K562 (cell line): ENCODE results near the gene FCAMR.

Experiments used
- EHMT2 ChIP-seq: fragments of 450-650 bp; IDR thresholded peaks from 2 replicates; pipeline ENCODE4 v1.6.1; 2018; ENCODE audit warnings: antibody characterized with exemption
- EZH2 ChIP-seq: IDR thresholded peaks from 2 replicates; pipeline ENCODE4 v1.6.1; 2012; ENCODE audit warnings: low read depth, mild to moderate bottlenecking, inconsistent platforms, low read length, borderline replicate concordance
- HIVEP1 ChIP-seq: fragments of 250-450 bp; sonication (Bioruptor Pico); IDR thresholded peaks from 2 replicates; pipeline ENCODE4 v1.4.0; 2020; ENCODE audit warnings: mild to moderate bottlenecking
- HNRNPLL ChIP-seq: fragments of 200-400 bp; formaldehyde crosslinking; IDR thresholded peaks from 2 replicates; pipeline ENCODE4 v1.6.1; 2017; ENCODE audit warnings: low read length, low read depth, mild to moderate bottlenecking; ENCODE audit not compliant: poor library complexity, severe bottlenecking
- KLF16 ChIP-seq: IDR thresholded peaks from 2 replicates; pipeline ENCODE4 v1.6.1; 2016; ENCODE audit warnings: antibody characterized with exemption
- POLR2AphosphoS5 ChIP-seq: IDR thresholded peaks from 2 replicates; pipeline ENCODE4 v1.6.1; 2011; ENCODE audit warnings: mild to moderate bottlenecking, low read depth, low read length, moderate library complexity; ENCODE audit not compliant: control insufficient read depth, insufficient read depth
- ZNF263 ChIP-seq: sonication (generic); formaldehyde crosslinking; IDR thresholded peaks from 2 replicates; pipeline ENCODE4 v1.8.0; 2022; ENCODE audit warnings: mild to moderate bottlenecking, missing genetic modification reagents, borderline replicate concordance
- ZSCAN32 ChIP-seq: fragments of 450-650 bp; formaldehyde crosslinking; IDR thresholded peaks from 2 replicates; pipeline ENCODE4 v1.4.0; 2020; ENCODE audit warnings: mild to moderate bottlenecking, moderate library complexity
- TF ChIP-seq, protein P1 (sequence below): fragments of 450-650 bp; IDR thresholded peaks from 2 replicates; pipeline ENCODE4 v1.6.1; 2017; ENCODE audit warnings: antibody characterized with exemption, mild to moderate bottlenecking
- TF ChIP-seq, protein P2 (sequence below): fragments of 250-450 bp; sonication (Bioruptor Pico); IDR thresholded peaks from 2 replicates; pipeline ENCODE4 v1.8.0; 2021; ENCODE audit warnings: moderate library complexity, mild to moderate bottlenecking, inconsistent platforms
- TF ChIP-seq, protein P3 (sequence below): sonication (generic); formaldehyde crosslinking; IDR thresholded peaks from 2 replicates; pipeline ENCODE4 v1.8.0; 2022; ENCODE audit warnings: mild to moderate bottlenecking, missing genetic modification reagents, borderline replicate concordance
- TF ChIP-seq, protein P4 (sequence below): fragments of 150-350 bp; conservative IDR thresholded peaks from 2 replicates; pipeline ENCODE4 v1.6.1; 2014; ENCODE audit warnings: low read length

DNA sequence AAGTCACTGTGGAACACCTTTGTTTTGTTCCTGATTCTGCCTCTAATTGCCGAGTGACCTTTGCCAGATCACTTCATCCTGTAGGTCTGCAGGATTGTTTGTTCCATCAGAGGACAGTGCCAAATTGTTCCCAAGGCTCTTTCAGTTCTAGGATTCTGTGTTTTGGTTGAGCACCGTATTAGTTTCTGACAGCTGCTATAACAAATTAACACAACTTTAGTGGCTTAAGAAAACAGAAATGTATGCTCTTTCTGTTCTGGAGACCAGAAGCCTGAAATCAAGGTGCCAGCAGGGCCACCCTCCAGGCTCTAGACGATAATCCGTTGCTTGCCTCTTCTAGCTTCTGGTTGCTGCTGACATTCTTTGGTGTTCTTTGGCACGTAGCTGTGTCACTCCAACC is 20.6 kb downstream of the FCAMR start:
- TF ChIP-seq ZSCAN32 (CRISPR knock-in tag), result no peak
- TF ChIP-seq EHMT2, result no peak
- TF ChIP-seq EZH2, result no peak
- no peak for TF ChIP-seq ZNF263 (CRISPR knock-in tag)
- TF ChIP-seq, protein P1, sequence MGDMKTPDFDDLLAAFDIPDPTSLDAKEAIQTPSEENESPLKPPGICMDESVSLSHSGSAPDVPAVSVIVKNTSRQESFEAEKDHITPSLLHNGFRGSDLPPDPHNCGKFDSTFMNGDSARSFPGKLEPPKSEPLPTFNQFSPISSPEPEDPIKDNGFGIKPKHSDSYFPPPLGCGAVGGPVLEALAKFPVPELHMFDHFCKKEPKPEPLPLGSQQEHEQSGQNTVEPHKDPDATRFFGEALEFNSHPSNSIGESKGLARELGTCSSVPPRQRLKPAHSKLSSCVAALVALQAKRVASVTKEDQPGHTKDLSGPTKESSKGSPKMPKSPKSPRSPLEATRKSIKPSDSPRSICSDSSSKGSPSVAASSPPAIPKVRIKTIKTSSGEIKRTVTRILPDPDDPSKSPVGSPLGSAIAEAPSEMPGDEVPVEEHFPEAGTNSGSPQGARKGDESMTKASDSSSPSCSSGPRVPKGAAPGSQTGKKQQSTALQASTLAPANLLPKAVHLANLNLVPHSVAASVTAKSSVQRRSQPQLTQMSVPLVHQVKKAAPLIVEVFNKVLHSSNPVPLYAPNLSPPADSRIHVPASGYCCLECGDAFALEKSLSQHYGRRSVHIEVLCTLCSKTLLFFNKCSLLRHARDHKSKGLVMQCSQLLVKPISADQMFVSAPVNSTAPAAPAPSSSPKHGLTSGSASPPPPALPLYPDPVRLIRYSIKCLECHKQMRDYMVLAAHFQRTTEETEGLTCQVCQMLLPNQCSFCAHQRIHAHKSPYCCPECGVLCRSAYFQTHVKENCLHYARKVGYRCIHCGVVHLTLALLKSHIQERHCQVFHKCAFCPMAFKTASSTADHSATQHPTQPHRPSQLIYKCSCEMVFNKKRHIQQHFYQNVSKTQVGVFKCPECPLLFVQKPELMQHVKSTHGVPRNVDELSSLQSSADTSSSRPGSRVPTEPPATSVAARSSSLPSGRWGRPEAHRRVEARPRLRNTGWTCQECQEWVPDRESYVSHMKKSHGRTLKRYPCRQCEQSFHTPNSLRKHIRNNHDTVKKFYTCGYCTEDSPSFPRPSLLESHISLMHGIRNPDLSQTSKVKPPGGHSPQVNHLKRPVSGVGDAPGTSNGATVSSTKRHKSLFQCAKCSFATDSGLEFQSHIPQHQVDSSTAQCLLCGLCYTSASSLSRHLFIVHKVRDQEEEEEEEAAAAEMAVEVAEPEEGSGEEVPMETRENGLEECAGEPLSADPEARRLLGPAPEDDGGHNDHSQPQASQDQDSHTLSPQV, result no peak
- TF ChIP-seq, protein P2, sequence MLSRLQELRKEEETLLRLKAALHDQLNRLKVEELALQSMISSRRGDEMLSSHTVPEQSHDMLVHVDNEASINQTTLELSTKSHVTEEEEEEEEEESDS (CRISPR knock-in tag), result no peak
- TF ChIP-seq, protein P3, sequence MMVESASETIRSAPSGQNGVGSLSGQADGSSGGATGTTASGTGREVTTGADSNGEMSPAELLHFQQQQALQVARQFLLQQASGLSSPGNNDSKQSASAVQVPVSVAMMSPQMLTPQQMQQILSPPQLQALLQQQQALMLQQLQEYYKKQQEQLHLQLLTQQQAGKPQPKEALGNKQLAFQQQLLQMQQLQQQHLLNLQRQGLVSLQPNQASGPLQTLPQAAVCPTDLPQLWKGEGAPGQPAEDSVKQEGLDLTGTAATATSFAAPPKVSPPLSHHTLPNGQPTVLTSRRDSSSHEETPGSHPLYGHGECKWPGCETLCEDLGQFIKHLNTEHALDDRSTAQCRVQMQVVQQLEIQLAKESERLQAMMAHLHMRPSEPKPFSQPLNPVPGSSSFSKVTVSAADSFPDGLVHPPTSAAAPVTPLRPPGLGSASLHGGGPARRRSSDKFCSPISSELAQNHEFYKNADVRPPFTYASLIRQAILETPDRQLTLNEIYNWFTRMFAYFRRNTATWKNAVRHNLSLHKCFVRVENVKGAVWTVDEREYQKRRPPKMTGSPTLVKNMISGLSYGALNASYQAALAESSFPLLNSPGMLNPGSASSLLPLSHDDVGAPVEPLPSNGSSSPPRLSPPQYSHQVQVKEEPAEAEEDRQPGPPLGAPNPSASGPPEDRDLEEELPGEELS (CRISPR knock-in tag), result no peak
- TF ChIP-seq, protein P4, sequence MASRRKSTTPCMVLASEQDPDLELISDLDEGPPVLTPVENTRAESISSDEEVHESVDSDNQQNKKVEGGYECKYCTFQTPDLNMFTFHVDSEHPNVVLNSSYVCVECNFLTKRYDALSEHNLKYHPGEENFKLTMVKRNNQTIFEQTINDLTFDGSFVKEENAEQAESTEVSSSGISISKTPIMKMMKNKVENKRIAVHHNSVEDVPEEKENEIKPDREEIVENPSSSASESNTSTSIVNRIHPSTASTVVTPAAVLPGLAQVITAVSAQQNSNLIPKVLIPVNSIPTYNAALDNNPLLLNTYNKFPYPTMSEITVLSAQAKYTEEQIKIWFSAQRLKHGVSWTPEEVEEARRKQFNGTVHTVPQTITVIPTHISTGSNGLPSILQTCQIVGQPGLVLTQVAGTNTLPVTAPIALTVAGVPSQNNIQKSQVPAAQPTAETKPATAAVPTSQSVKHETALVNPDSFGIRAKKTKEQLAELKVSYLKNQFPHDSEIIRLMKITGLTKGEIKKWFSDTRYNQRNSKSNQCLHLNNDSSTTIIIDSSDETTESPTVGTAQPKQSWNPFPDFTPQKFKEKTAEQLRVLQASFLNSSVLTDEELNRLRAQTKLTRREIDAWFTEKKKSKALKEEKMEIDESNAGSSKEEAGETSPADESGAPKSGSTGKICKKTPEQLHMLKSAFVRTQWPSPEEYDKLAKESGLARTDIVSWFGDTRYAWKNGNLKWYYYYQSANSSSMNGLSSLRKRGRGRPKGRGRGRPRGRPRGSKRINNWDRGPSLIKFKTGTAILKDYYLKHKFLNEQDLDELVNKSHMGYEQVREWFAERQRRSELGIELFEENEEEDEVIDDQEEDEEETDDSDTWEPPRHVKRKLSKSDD, result no peak
- TF ChIP-seq POLR2AphosphoS5, result no peak
- TF ChIP-seq KLF16, result no peak
- TF ChIP-seq HNRNPLL, result no peak
- no peak for TF ChIP-seq HIVEP1 (CRISPR knock-in tag)
